Neutrophil (primary cell): Measurements from ENCODE around the gene PSMA1.

Experiments
- H3K27ac ChIP-seq: fragments of 200-600 bp; sonication (generic); 2 replicates; pipeline ENCODE4 v1.5.1; 2016; ENCODE audit warnings: mild to moderate bottlenecking, moderate library complexity
- H3K27me3 ChIP-seq: fragments of 200-600 bp; sonication (generic); 2 replicates; pipeline ENCODE4 v1.6.0; 2016; ENCODE audit warnings: mild to moderate bottlenecking
- H3K36me3 ChIP-seq: fragments of 200-600 bp; sonication (generic); 2 replicates; pipeline ENCODE4 v1.5.1; 2017
- H3K4me1 ChIP-seq, 2 experiments: fragments of 200-600 bp in 1 of 2; sonication (generic) in 1 of 2; 1 replicate in 1 of 2; 2 replicates in 1 of 2; pipeline versions ENCODE4 v1.5.1 to v1.6.1; 2013 to 2016; ENCODE audit warnings: low read depth in 1 of 2, low read length in 1 of 2, mild to moderate bottlenecking in 1 of 2, moderate library complexity in 1 of 2; ENCODE audit not compliant: control insufficient read depth in 1 of 2, insufficient read depth in 1 of 2
- H3K4me3 ChIP-seq, 2 experiments: fragments of 200-600 bp in 1 of 2; sonication (generic) in 1 of 2; 1 replicate in 1 of 2; 2 replicates in 1 of 2; pipeline ENCODE4 v1.5.1; 2013 to 2016; ENCODE audit warnings: low read depth in 1 of 2, low read length in 1 of 2, mild to moderate bottlenecking in 1 of 2, moderate library complexity in 1 of 2
- H3K9me3 ChIP-seq: fragments of 200-600 bp; sonication (generic); 2 replicates; pipeline ENCODE4 v1.5.1; 2016
- CTCF ChIP-seq: fragments of 200-600 bp; sonication (generic); IDR thresholded peaks from 2 replicates; pipeline ENCODE4 v1.5.1; 2016; ENCODE audit warnings: antibody characterized with exemption

PSMA1 gene

DNA sequence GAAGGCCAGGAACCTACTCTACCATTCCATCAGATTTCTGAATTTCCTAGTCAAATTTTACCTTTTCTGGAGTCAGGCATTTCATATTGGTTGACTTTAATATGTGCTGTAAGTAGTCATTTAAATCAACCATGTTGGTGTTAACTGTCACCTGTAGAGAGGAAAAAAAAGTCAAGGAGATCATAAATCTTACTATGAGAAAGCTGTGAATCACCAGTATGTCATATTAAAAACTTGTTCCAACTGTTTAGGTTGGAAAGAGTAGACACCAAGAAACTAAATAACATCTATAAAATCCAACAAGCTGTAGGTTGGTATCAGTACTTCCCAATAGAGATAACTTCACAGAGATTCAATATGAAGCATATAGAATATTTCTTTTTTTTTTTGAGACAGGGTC lies 60.0 kb downstream of the PSMA1 start:
- Histone ChIP-seq H3K27me3 (no peaks in the 10 kb centered on the region), H3K36me3 (peaks cover 100% of the 10 kb centered on the region), H3K9me3 (no peaks in the 10 kb centered on the region), H3K27ac (no peak overlapping the region), H3K4me3 (no peak overlapping the region), H3K4me1 (no peaks in the 10 kb centered on the region)
- no peak for TF ChIP-seq CTCF

DNA sequence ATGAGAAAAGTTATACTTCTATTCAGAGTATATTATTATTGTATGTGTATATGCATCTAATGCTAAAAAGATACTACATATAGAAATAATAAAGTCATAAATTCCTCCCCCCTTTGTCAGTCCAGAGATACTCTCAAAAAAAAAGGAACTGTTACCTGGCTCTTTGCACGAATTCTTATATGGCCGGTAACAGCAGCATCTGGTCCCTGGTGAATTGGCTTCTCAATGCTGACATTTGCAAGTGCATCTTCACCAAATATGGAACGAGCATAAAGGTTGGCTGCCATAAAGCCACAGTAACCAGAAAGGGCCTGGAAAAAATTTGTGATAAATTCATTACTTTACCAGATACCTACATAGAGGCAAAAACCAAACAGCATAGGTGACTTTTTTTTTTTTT lies 61.8 kb downstream of the PSMA1 start:
- no peaks in the 10 kb centered on the region for H3K27me3 ChIP-seq
- H3K36me3 ChIP-seq: peaks cover 92% of the 10 kb centered on the region
- no peak for TF ChIP-seq CTCF
- H3K4me1 ChIP-seq: no peaks in the 10 kb centered on the region
- H3K27ac ChIP-seq: no peak overlapping the region
- H3K9me3 ChIP-seq: no peaks in the 10 kb centered on the region
- H3K4me3 ChIP-seq: no peak overlapping the region

DNA sequence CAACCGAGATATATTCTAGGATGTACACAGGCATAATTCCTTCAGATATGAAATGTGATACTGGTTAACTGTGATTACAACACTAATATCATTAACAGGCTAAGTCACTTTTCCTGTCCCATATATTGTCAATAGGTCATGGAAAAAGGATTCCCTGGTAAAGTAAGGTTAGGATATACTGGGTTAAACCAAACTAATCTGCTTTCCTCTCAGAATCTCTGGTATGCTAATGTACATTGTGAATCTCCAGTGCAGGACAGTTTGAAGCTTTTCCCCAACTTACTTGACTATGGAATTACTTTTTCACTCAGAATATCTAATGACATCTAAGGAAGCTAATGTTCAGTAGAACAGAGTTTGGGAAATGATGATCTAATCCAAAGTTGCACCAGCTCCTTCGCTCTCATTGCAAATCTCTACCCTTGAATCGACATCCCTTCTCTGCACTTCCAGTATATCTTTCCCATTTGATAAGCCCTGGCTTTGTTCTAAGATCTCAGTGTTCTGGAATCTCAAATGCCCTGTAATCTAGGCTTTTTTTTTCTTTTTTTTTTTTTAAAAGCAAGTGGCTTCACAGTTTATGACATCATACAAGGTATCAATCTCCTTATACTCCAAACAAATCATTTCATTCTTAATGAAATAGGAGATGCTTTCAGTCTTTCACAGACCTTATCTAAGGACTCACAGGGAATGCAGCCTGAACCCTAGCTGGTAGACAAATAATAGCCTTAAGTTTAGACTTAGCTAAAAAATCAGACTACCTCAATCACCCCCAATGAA lies 64.3 kb downstream of the PSMA1 start:
- Histone ChIP-seq H3K9me3 (no peaks in the 10 kb centered on the region), H3K4me3 (no peak overlapping the region), H3K27ac (no peak overlapping the region), H3K27me3 (no peaks in the 10 kb centered on the region), H3K36me3 (peaks cover 80% of the 10 kb centered on the region), H3K4me1 (no peaks in the 10 kb centered on the region)
- no peak for TF ChIP-seq CTCF
